ENCODE results near the gene GDF2.

Gene GDF2

DNA sequence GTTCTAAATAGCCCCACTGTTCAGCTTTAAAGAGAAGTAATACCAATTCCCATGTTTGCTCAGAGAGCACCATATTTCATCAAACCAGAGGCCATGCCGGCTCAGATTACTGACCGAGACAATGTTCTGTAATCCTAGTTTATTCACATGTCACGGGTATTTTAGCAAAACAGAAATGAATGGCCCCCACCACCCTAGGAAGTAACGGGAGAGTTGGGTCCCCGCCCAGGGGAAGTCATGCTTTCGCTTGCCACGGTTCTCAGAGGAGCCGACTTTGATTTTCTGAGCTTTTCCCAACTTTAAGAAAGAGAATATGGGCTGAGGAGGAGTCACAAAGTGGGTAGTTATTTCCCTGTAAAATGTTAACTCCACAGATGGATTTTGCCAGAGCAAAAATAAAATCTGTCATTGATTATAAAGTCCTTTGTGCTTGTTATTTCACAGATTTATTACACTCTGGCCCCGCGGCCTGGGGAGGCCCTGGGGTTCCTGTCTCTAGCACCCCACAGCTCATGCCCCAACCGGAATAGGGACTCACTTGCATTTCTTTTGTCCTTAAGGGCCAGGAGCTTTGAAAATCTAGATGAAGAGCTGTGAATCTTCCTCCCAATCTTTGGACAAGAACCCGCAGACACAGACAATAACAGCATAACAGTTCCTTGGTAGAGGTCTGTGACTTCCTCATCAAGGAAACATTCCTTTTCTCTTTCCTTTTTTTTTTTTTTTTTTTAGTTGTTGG lies 25.9 kb upstream of the GDF2 start:
- DNase-seq (ENCODE audit: low spot score), result no peak
- TF ChIP-seq, protein P1, sequence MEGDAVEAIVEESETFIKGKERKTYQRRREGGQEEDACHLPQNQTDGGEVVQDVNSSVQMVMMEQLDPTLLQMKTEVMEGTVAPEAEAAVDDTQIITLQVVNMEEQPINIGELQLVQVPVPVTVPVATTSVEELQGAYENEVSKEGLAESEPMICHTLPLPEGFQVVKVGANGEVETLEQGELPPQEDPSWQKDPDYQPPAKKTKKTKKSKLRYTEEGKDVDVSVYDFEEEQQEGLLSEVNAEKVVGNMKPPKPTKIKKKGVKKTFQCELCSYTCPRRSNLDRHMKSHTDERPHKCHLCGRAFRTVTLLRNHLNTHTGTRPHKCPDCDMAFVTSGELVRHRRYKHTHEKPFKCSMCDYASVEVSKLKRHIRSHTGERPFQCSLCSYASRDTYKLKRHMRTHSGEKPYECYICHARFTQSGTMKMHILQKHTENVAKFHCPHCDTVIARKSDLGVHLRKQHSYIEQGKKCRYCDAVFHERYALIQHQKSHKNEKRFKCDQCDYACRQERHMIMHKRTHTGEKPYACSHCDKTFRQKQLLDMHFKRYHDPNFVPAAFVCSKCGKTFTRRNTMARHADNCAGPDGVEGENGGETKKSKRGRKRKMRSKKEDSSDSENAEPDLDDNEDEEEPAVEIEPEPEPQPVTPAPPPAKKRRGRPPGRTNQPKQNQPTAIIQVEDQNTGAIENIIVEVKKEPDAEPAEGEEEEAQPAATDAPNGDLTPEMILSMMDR (IDR thresholded peaks at IDR 0.05; ENCODE audit: extremely low read depth, insufficient read depth, missing control alignments), result no peak
- in situ Hi-C loops (cut with MboI; ENCODE audit: low pct_unique_long_range_greater_than_20kb, low sequenced_read_pairs, unreplicated experiment), result no loop called here

DNA sequence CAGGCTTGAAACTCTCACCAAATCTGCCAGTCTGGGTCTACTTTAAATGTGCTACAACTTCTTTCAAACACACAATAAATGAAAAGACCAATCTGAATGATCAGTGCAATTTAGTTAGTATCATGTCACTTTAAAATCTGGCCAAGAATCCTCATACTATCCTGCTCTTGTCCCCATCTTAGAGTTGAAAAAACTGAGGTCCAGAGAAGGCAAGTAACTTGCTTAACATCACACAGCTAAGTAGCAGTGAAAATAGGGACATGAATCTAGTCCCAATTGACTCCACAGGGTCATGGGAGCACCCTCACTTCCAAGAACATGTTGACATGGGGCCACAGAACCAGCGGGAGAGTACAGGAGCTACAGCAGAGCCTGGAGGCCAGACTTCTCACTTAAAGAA lies 25.3 kb upstream of the GDF2 start:
- no peak for DNase-seq (ENCODE audit: low spot score)
- in situ Hi-C loops (cut with MboI; ENCODE audit: low pct_unique_long_range_greater_than_20kb, low sequenced_read_pairs, unreplicated experiment), result no loop called here
- TF ChIP-seq, protein P1 (IDR thresholded peaks at IDR 0.05; ENCODE audit: extremely low read depth, insufficient read depth, missing control alignments), result no peak

DNA sequence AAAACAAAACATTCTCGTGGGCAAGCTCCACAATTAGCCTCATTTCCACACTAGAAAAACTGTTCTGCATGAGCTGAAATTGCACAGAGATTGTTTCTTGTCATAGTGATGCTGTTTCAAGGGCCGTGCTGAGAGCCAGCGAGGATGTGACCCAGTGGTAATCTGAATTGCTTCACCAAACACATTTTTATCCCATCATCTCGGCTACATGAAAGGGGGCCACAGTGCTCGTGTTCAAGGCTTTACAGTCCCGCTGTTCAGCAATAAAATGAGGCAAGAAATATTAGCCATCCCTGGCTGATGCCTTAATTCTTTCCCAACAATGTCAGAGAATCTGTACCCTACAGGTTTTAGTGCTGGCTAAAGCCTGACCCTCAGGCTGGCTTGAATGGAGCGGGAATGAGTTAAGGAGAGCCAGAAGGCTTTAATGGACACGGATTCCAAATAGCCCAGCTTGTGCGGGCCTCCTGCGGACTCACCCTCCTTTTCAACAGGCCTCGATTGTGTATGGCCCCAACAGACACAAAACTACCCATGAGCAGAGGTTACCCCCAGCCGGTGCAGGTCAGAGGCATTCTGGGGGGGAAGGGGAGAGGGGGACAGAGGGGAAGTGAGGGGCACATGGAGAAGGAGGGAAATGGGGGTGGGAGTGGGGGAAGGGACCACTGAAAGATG lies 24.3 kb upstream of the GDF2 start:
- in situ Hi-C loops (cut with MboI; ENCODE audit: low pct_unique_long_range_greater_than_20kb, low sequenced_read_pairs, unreplicated experiment), result no loop called here
- DNase-seq (ENCODE audit: low spot score), result no peak
- TF ChIP-seq, protein P1 (IDR thresholded peaks at IDR 0.05; ENCODE audit: extremely low read depth, insufficient read depth, missing control alignments), result no peak

DNA sequence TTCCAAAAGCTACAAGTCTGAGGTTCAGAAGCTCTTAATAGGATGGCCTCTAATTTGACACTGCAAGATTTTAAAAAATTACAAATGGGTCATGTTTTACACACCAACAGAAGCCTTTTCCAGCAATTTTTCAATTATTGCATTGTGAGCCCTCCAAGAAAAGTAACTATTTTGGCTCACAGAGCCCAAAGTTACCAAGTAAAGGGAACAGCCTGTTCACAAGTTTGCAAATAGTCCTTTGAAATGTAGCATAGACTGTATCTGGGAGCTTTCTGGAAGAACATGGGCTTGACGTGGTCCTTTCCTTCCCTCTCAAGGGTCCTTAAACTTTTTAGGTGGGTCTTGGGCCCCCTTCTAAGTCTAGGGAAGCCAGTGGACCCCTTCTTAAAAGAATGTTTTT lies 23.5 kb upstream of the GDF2 start:
- no peak for DNase-seq (ENCODE audit: low spot score)
- TF ChIP-seq, protein P1 (IDR thresholded peaks at IDR 0.05; ENCODE audit: extremely low read depth, insufficient read depth, missing control alignments), result no peak
- in situ Hi-C loops (cut with MboI; ENCODE audit: low pct_unique_long_range_greater_than_20kb, low sequenced_read_pairs, unreplicated experiment), result no loop called here

DNA sequence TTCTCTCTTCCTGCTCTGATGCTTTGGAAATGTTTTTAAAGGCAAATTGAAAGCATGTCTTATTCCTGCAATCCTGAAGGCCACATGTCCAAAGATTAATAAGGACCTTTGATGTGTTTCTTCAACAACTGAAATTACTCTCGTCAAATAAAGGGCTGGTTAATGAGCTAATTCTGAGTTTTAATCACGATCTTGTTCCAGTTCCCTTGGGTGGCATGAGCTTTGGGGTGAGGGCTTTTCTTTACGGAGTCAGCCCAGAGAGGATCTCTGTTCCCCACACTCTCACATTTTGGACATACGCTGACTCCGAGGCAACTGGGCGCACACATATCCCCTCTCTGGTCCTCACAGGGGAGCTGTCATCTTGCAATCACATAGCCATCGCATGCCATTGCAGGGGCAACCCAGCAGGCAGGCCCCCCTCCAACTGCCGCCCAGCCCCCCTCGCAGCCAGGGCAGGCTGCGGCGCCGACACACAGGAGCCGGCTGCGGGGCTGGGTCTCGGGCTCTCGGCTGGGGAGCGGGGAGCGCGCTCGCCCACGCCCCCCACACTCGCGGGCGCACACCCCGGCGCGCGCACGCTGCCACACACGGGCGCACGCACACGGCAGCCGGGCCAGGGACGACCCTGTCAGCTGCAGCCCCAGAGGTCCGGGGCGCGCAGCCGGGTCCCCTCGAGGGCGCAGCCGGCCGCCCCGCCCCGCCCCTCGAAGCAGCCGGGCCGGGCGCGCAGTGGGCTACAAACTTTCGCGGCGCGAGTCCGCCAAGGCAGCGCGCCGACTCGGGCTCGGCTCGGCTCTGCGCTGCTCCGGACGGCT lies 22.4 kb upstream of the GDF2 start, which contains the start of gene GDF10:
Gene GDF10, plus strand, starts transcription at position 587 of the 818 bp plus-strand sequence. CDS start 455 bp downstream, outside the sequence.
- no peak for DNase-seq (ENCODE audit: low spot score)
- TF ChIP-seq, protein P1 (IDR thresholded peaks at IDR 0.05; ENCODE audit: extremely low read depth, insufficient read depth, missing control alignments), result no peak
- in situ Hi-C loops (cut with MboI; ENCODE audit: low pct_unique_long_range_greater_than_20kb, low sequenced_read_pairs, unreplicated experiment), result no loop called here

DNA sequence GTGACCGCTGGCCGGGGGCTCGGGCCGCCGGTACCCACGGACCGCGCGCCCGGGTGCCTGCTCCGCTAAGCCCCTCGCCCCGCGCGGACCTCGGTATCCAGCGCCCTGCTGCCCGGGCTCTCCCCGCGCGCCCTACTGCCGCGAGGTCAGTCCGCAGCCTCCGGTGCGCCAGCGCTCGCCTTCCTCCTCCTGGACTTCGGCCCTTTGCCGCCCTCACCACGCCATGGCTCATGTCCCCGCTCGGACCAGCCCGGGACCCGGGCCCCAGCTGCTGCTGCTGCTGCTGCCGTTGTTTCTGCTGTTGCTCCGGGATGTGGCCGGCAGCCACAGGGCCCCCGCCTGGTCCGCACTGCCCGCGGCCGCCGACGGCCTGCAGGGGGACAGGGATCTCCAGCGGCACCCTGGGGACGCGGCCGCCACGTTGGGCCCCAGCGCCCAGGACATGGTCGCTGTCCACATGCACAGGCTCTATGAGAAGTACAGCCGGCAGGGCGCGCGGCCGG lies 21.8 kb upstream of the GDF2 start:
- in situ Hi-C loops (cut with MboI; ENCODE audit: low pct_unique_long_range_greater_than_20kb, low sequenced_read_pairs, unreplicated experiment), result no loop called here

More for the DNA sequence above, 21.8 kb upstream of the GDF2 start:
- no peak for DNase-seq (ENCODE audit: low spot score)
- TF ChIP-seq, protein P1 (IDR thresholded peaks at IDR 0.05; ENCODE audit: extremely low read depth, insufficient read depth, missing control alignments), result no peak
